GM21367 (cell line): ENCODE results near the gene PCED1B.

ENCODE experiments used
- ATAC-seq: cut with Tn5 transposase; IDR thresholded peaks from one replicate; pipeline ENCODE4 v1.9.1; 2021; ENCODE audit not compliant: unreplicated experiment

The PCED1B gene

DNA sequence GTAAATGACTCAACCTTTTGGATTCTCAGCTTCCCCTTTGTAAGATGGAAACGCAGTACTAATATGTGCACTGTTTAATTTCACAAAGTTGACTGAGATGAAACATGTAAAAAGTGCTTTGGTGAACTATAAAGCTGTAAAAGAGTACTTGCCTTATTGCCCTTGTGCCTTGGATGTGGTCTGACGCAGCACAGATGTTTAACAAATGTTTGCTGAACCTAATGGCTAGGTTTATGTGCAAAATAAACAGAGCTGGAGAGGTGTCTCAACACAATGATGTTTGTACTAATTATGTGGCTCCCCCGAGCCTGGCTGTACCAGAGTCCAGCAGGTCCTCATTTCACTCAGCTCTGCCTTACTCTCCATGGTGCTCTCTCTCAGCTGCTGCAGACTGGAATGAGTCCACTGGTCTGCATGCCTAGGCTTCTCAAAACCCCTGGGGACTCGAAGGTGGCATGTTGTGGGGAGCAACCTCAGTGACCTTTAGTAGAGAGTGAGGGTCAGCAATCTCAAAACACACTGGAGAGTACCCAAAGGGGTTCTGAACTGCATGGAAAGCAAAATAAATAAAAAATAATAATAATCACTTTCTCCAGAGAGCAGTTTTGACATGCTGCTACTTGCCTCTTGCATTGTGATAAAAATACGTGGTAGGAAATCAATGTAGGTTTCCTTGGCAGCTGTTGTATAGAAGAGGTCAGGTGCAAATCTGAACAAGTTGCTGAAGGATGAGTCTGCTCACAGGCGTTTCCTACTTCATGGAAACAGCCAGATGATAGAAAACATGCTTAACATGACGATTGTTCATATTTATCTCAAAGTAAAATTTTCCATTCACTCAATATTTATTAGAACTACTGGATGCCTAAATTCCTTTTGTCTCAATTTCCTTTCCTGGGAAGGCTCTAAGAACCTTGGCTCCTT, 8.9 kb downstream of the PCED1B start:
- ATAC-seq = no peak

GRCh38 chr12:47091009-47091408, 11.6 kb downstream of the PCED1B start:
- ATAC-seq = no peak

GRCh38 chr12:47094804-47095203, 15.4 kb downstream of the PCED1B start:
- no peak for ATAC-seq

DNA sequence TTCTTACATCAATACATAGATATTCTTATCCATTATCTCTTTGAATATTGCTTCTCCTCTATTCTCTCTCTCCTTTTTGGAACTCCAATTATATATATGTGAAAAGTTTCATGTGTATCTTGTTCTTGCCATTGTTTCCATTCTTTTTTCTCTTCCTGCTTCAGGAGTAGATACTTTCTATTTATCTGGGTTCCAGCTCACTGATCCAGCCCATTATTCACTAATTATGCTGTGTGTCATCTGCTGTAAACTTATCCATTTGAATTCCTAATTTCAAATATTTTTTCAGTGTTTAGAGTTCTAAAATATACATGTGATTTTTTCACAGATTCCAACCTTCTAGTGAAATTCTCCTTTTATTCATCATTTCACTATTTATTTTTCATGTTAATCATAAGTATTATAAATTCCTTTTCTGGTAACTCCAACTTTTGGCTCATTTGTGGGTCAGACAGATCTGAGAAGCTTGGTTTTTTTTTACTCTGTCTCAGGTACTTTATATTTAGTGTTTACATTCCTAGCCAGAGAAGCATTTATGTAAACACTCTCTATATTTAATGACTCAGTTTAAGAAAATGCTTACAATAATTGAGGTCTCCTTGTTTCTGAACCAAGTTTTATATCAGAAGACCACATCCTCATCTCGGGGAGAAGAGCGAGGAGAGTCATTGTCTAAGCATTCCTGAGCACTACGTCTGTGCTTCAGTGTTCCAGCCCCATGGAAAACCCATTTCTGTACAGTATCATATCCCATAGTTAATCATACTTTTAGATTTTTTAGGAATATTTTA, 16.2 kb downstream of the PCED1B start:
- no peak for ATAC-seq

DNA sequence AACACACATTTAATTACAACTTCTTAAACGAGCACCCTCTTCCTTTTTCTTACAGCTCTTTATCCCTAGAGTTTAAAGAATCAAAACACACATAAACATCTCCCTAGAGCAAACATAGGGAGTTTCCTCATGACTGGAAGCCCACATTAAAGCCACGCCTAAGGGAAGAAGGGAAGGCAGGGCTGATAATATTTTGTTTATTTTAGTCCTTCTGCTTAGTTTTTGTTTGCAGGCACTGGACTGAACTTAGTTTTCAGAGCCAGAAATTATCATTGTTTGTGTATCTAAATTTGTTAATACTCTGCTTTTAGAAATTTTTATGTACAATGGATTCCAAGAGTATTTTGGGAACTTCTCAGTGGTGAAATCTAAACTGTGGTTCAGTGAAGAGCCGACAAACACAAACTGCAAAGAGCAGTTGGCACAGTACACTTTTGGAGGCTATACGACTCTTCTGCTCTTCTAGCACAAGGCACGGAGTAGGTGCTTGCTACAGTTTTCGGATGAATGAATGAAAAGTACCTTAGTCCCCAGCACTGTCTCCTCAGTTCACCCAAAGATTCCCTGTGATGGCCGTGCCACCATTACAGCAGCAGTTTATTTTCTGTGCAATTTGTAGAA, 18.0 kb downstream of the PCED1B start:
- no peak for ATAC-seq

DNA sequence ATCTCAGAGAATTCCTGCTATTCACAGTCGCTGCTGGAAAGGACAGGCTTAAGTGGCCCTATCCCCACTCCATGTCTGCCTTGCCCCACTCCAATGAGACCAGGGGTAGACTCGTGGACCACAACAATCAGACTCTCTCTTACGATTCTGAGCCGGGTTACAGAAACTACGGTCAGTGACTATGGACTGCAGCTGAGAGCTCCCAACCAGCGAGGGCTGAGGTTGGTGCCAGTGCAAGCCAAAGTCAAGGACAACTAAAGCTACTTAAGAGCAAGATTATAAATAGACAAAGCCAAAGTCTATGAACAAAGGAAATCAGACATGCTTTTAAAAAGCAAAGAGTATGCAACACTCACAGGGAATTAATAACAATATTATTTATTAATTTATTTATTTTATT, 18.7 kb downstream of the PCED1B start:
- no peak for ATAC-seq

DNA sequence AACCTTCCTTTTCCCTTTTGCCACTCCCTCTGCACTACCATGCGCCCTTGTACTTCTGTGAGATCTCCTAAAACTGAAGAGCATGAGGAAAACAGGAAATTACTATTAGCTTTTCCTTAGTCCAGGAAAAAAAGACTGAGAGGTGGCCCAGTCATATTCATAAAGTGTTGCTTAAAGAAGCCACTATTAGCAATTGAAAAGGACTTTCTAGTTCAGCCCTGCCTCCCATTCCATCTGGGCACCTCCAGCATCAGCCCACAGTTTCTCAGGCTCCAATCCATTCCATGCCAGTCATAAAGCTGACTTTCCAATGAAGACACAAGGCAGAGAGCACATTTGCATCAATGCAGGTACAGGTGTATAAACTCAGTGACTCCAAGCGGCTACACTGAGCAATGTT, 20.2 kb downstream of the PCED1B start:
- no peak for ATAC-seq

GRCh38 chr12:47100160-47100559, 20.7 kb downstream of the PCED1B start:
- ATAC-seq = no peak

DNA sequence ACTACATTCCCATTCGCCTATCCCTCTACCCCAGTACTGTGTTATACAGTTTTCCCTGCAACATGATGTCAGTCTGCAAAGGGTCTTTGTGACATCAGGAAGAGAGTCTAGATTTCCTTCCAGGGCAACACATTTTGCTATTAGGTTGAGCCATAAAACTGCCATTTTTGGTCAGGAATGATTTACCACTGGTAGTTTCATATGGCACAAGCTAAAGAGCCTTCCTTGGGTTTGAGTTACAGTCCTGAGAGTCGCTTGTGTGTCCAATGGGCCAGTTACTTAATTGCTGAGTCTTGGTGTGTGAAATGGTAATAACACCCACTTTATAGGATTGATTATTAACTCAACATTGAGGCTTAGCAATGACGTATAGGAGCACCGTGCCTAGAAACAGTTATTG, 23.0 kb downstream of the PCED1B start:
- ATAC-seq = no peak

GRCh38 chr12:47102845-47103651, 23.6 kb downstream of the PCED1B start:
- ATAC-seq = no peak

DNA sequence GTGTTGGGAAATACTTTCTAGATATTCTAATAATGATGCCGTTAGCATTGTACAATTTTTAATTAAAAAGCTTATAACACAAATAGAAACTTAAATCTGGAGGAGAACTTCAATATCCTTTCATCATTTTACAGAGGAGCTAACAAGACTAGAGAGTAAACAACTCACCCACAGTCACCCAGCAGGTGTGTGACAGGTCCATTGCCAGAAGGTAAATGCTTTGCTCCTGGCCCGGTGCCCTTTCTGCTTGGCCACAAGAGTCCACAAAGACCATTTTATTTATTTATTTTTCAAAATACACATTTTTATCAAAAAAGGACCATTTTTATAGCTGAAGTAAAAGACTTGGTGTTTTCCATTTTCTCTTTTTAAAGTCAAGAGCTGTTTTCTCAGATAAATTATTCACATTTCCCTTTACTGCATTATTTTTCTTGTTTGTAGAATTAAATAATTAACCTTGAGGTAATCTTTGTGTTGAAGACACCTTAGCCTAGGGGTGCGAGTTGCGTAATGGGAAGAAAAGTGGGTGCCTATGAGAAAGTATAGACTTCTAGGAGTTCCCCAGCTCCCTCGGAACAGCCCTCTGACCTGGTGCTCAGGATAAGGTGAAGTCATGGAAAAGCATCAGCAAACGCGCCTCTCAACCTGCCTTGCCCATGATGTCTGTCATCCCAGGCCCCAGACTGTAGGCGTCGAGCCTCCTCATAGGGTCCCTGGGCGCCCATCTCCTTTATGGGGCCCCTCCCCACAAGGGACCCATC, 26.7 kb downstream of the PCED1B start:
- ATAC-seq = no peak

- no peak for ATAC-seq
Measured at GRCh38 chr12:47107446-47107845, 28.0 kb downstream of the PCED1B start.

- ATAC-seq = no peak
Measured at GRCh38 chr12:47107926-47108325, 28.5 kb downstream of the PCED1B start.

DNA sequence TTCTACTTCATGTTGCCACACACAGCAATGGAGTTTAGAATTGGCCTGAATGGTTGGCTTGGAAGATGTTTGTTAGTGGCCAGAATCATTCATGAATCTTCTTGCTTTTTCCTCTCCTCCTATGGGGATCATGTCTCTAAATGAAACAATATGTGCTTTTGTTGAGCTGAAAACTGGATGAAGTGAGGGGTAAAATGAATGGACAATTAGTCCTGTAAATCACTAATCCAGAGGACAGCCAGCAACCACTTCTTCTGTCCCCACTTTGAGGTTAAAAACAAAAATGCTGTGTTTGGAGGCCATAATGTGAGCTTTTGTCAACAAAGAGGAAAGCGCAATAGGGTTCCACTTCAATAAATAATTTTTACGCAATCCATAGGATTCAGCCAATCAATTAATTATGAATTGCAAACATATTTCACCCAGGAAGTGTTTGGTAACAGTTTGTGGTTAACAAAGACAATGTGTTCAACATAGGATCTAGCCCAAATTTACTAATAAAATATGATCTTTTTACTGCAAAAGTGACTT, 30.7 kb downstream of the PCED1B start:
- ATAC-seq = no peak

DNA sequence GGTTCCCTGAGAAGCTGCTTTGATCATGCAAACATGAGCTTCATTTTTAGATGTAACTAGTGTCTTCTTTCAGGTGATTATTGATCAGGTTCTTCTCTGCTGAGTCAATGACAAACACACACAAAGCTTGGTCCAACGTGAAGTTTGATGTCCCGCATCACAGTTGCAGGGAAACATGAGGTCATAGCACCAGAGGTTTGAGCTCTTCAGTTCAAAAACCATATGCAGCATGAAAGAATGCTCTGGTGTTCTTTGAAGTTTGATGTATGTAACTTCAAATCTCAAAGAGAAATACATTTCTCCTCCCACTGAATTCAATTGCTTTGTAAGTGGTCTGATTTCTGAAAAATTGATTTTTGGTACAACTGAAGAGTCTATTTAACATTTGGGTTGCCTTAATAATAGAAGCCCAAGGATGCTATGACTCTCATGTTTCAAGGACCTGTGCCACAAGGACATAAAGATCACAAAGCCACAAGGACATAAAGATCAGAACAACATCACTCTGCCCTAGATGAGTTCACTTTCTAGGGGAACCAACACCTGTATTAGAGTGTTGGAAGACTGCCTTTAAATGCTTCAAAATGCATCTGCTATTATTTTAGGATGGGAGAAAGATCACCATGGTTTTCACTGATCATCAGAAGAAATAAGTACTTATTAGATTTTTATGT, 31.4 kb downstream of the PCED1B start:
- ATAC-seq = no peak

DNA sequence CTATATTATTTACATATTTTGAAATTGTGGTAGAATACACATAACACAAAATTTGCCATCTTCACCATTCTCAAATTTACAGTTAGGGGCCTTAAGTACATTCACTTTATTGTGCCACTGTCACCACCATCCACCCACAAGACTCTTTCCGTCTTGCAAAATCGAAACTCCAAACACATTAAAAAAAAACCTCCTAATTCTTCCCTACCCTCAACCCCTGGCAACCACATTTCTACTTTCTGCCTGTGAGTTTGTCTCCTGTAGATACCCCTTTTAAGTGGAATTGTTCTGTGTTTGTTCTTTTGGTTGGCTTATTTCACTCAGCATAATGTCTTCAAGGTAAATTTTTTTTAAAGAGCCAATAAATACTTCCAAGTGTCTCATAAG, 32.0 kb downstream of the PCED1B start:
- no peak for ATAC-seq

- no peak for ATAC-seq
Measured at GRCh38 chr12:47111854-47112253, 32.4 kb downstream of the PCED1B start.

DNA sequence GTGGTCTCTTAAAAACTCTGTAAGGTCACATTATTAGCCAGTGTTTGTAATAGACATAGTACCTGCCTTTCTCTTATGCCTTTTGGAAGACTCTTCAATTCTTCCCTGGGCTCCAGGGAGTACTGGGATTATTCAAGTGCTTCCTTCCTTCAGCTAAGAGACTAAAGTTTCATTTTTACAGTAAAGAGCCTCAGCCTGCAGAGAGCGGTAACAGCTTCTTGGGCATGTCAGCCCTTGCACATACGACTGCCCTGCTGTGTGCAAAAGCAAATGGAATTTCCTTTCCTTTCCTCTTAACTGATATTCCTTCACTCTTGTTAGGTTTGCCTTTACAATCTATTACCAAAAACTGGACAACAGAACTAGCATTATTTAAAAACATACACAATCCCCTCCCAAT, 33.3 kb downstream of the PCED1B start:
- ATAC-seq = no peak

- ATAC-seq = no peak
Measured at GRCh38 chr12:47114481-47114892, 35.1 kb downstream of the PCED1B start.
